NCI-H524 (cell line): Measurements from ENCODE around the gene EPS8.

Experiments used
- DNase-seq, 2 experiments: peaks; one replicate each; lab custom pipeline; 2025; lab: John Stamatoyannopoulos, UW

Gene EPS8

GRCh38 chr12:15690320-15690719 is 98.9 kb downstream of the EPS8 start:
- no peak for DNase-seq

- no peak for DNase-seq
Measured at GRCh38 chr12:15689751-15690191, 99.4 kb downstream of the EPS8 start.

- DNase-seq, result no peak
Measured at GRCh38 chr12:15688838-15689625, 100.2 kb downstream of the EPS8 start.

- DNase-seq, result no peak
Measured at GRCh38 chr12:15688202-15688736, 100.9 kb downstream of the EPS8 start.

GRCh38 chr12:15687583-15687982 is 101.6 kb downstream of the EPS8 start:
- no peak for DNase-seq

- no peak for DNase-seq
Measured at GRCh38 chr12:15684896-15685658, 104.1 kb downstream of the EPS8 start.

GRCh38 chr12:15682826-15683225 is 106.4 kb downstream of the EPS8 start:
- DNase-seq, result no peak

- DNase-seq, result no peak
Measured at GRCh38 chr12:15679151-15679550, 110.0 kb downstream of the EPS8 start.

GRCh38 chr12:15677726-15678201 is 111.4 kb downstream of the EPS8 start:
- peak in 1 of 2 experiments; percentile 19 for DNase-seq

GRCh38 chr12:15677228-15677627 is 112.0 kb downstream of the EPS8 start:
- no peak for DNase-seq

GRCh38 chr12:15672671-15673270 is 116.4 kb downstream of the EPS8 start:
- no peak for DNase-seq

- DNase-seq, result no peak
Measured at GRCh38 chr12:15670756-15671155, 118.4 kb downstream of the EPS8 start.

- DNase-seq, result no peak
Measured at GRCh38 chr12:15669256-15669948, 119.8 kb downstream of the EPS8 start.

GRCh38 chr12:15664491-15664890 is 124.7 kb downstream of the EPS8 start:
- DNase-seq, result no peak

- DNase-seq, result no peak
Measured at GRCh38 chr12:15662983-15663659, 126.1 kb downstream of the EPS8 start.

- no peak for DNase-seq
Measured at GRCh38 chr12:15662303-15662980, 126.7 kb downstream of the EPS8 start.

GRCh38 chr12:15651371-15651770 is 137.8 kb downstream of the EPS8 start:
- no peak for DNase-seq

GRCh38 chr12:15650399-15651128 is 138.6 kb downstream of the EPS8 start:
- DNase-seq, result no peak

GRCh38 chr12:15649347-15649746 is 139.8 kb downstream of the EPS8 start:
- DNase-seq, result no peak

GRCh38 chr12:15648558-15648957 is 140.6 kb downstream of the EPS8 start:
- DNase-seq, result no peak
